ENCODE data around the gene EDNRA. TPM values are rescaled to one million over a fixed set of nuclear protein-coding genes. Genes with fewer than 3 reads are reported as not detected.

EDNRA gene
- total and polyA plus RNA-seq, 2 of the 4 experiments (the other 2 are of a cell fraction): 3.8 to 6.5 TPM

GRCh38 chr4:147513952-147514351, 33.1 kb downstream of the EDNRA start:
- ATAC-seq (ENCODE audit: low read depth): no peak
- POLR2A ChIA-PET (ENCODE audit: unreplicated experiment): no interaction called here

More at GRCh38 chr4:147513952-147514351, 33.1 kb downstream of the EDNRA start:
- Histone ChIP-seq H4K20me1 (ENCODE audit: insufficient read depth, low read length) (no peaks in the 10 kb centered on the region), H3K4me1 (ENCODE audit: control insufficient read depth, insufficient read depth, low read length) (peaks cover 4% of the 10 kb centered on the region), H2AK9ac (replicated peaks; ENCODE audit: low read depth, low read length, poor library complexity) (no peak overlapping the region), H2AK5ac (ENCODE audit: low read depth, low read length) (no peak overlapping the region), H3K9ac (ENCODE audit: low read depth, low read length) (no peak overlapping the region), H3K23ac (ENCODE audit: low read depth, low read length) (0 out of 2 replicates have a peak overlapping the region, but pooled peaks have one; percentile 45), H3K56ac (ENCODE audit: extremely low read depth, insufficient read depth, low read length) (no peak overlapping the region), H4K91ac (ENCODE audit: insufficient read depth, low read depth, low read length) (no peak overlapping the region), H3K18ac (ENCODE audit: low read depth, low read length) (no peak overlapping the region), H2BK20ac (ENCODE audit: low read depth, low read length) (no peak overlapping the region), H3K4me3 (ENCODE audit: insufficient read depth, low read depth, low read length) (no peak overlapping the region), H3K9me1 (ENCODE audit: insufficient read depth, low read length) (peaks cover 4% of the 10 kb centered on the region), H4K8ac (ENCODE audit: low read depth in 2 of 2, low read length in 2 of 2) (no peak overlapping the region), H2AFZ (replicated peaks; ENCODE audit: low read length, poor library complexity) (no peak overlapping the region), H3K4me2 (ENCODE audit: low read depth, low read length) (no peak overlapping the region), H3K4ac (ENCODE audit: low read depth, low read length) (no peak overlapping the region), H3K14ac (replicated peaks; ENCODE audit: low read depth, low read length) (no peak overlapping the region), H2BK15ac (ENCODE audit: low read depth, low read length) (no peak overlapping the region), H2BK5ac (ENCODE audit: low read depth, low read length, poor library complexity, severe bottlenecking) (no peak overlapping the region), H3K9me3 (ENCODE audit: control insufficient read depth, insufficient read depth, low read length) (no peaks in the 10 kb centered on the region), H3K27me3 (ENCODE audit: control insufficient read depth, insufficient read depth, low read length) (no peaks in the 10 kb centered on the region), H2BK120ac (ENCODE audit: low read depth, low read length) (no peak overlapping the region), H4K5ac (ENCODE audit: low read depth, low read length) (no peak overlapping the region), H3K36me3 (ENCODE audit: control insufficient read depth, insufficient read depth, low read length) (peaks cover 2% of the 10 kb centered on the region), H3K79me1 (ENCODE audit: low read depth in 1 of 2, low read length in 2 of 2) (peaks cover 14 to 27% of the 10 kb centered on the region in 2 experiments; a peak in 3 of 4 replicates), H3K27ac (ENCODE audit: insufficient read depth, low read length) (no peak overlapping the region)
- intact Hi-C loops (cut with micrococcal nuclease): no loop called here
- CTCF ChIA-PET: interaction anchor here (0.5 to 0.6 kb wide), 2 partner anchors 90 to 353 kb away, joined by 3 read pairs; no protein-coding TSS in a partner anchor
- WGBS, 2 experiments (ENCODE audit: extremely low coverage in 2 of 2, insufficient read length in 1 of 2): no CpG with 5 or more reads among the region's 6 CpGs
- TF ChIP-seq CTCF (conservative IDR thresholded peaks at IDR 0.05; ENCODE audit: low read depth, low read length): 0 out of 2 replicates have a peak, but pooled peaks have one; percentile 14
- no peak for TF ChIP-seq RCOR1 (IDR thresholded peaks at IDR 0.05; ENCODE audit: insufficient replicate concordance, low read length)
- TF ChIP-seq FOS (IDR thresholded peaks at IDR 0.05; ENCODE audit: low read depth, low read length): no peak
- in situ Hi-C loops (cut with MboI; ENCODE audit: low sequenced_read_pairs): loop anchor here (25.0 kb wide), 1 partner anchor 348 kb away; no protein-coding TSS in a partner anchor
- dilution Hi-C loops (cut with HindIII; ENCODE audit: low sequenced_read_pairs, unreplicated experiment): no loop called here
- no peak for DNase-seq
- no TSS peak for BruUV-seq (replicated peaks)

Measured in IMR-90 (cell line).